ENCODE measurements around the gene SMC2.
A peak's percentile ranks its signal among the peaks of the same experiment; 100 is the strongest.

SMC2 gene

GRCh38 chr9:104093647-104094533, at the start of gene SMC2:
TSS of gene SMC2 (plus strand) at chr9:104094309. CDS start at chr9:104095385, 1,076 bp downstream.
- DNase-seq, result peak; percentile 94

- DNase-seq, result no peak
Observed at GRCh38 chr9:104068546-104068945, 25.6 kb upstream of the SMC2 start.

GRCh38 chr9:104069288-104069687, 24.8 kb upstream of the SMC2 start:
- no peak for DNase-seq

DNA sequence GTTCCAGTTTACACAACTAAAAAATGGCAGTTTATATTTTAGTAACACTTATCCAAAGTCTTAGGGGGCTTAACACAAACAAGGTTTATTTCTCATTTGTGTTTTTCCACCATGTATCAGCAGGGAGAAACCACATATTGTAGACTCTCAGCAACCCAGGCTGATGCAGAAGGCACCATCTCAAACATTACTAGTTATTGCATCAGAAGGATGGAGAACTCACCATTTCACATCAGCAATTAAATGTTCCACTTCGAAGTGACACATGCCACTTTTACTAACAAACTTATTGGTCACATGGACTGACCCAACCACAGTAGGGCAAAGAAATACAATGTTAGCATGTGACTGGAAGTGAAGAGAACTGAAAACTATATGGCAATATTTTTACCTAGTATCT, 22.5 kb upstream of the SMC2 start:
- no peak for DNase-seq

DNA sequence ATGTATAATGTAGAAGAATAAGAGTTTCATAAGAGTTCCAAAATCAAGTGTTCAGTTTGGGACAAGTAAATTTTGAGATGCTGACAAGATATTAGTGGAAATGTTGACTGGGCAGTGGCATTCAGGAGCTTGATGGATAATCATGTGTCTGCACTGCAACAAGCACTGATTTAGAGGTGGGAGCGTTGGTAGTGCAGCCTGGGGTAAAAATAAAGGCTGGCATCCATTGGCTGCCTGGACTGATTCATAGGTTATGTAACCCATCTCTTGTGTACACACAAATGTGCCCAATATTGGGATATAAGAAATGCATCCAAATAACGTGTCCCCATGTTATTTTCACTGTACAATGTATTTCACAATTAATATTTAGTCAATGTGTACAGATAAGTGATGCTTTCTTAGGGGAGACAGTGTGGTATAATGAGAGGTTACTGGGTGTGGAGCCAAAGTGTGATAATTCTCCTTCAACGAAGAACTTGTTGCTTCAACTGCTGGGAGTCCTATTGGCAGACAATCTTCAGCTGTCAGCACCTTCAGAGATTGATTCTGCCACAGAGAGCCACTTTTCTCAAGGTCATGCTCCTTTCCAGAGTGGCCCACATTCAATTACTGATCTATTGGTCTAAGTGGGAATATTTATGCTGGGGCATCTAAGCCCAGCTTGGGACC, 20.9 kb upstream of the SMC2 start:
- DNase-seq, result no peak

GRCh38 chr9:104073770-104074133, 20.4 kb upstream of the SMC2 start:
- DNase-seq, result no peak

- DNase-seq, result no peak
Observed at GRCh38 chr9:104074876-104075275, 19.2 kb upstream of the SMC2 start.

- DNase-seq, result no peak
Observed at GRCh38 chr9:104075801-104076753, 18.0 kb upstream of the SMC2 start.

- no peak for DNase-seq
Observed at GRCh38 chr9:104078596-104078995, 15.5 kb upstream of the SMC2 start.

- DNase-seq, result no peak
Observed at GRCh38 chr9:104080983-104081382, 13.1 kb upstream of the SMC2 start.

GRCh38 chr9:104082168-104082567, 11.9 kb upstream of the SMC2 start:
- no peak for DNase-seq

- no peak for DNase-seq
Observed at GRCh38 chr9:104085525-104085924, 8.6 kb upstream of the SMC2 start.

DNA sequence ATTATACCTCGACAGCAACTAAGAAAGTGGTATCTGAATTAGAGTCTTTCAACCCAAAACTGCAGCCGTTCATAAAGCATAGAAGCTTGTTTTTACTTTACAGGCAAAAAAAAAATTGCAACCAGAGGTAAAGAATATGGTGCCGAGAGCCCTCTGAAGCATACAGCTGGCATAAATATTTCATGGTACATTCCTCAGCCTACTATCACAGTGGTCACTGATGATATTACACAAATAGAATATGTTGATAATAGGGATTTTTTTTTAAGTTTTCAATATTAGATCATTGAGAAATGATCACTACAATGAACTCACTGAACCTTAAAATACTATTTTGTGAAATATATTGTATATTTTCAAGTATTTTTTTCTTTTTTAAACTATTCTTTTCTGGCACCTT, 6.2 kb upstream of the SMC2 start:
- DNase-seq, result no peak

- no peak for DNase-seq
Observed at GRCh38 chr9:104088416-104088815, 5.7 kb upstream of the SMC2 start.

- no peak for DNase-seq
Observed at GRCh38 chr9:104090578-104090977, 3.5 kb upstream of the SMC2 start.

DNA sequence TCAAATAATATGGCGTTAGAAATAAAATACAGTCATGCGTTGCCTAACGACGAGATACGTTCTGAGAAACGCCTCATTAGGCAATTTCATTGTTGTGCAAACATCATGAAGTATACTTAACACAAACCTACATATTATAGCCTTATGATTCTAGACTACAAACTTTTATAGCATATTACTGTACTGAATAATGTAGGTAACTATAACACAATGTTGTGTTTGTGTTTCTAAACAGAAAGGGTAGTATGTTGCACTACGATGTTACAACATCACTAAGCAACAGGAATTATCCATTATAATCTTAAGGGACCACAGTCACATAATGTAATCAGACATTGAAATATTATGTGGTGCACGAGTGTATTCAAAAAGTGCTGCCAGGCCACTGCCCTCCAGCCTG, 3.0 kb upstream of the SMC2 start:
- no peak for DNase-seq

GRCh38 chr9:104091708-104092107, 2.4 kb upstream of the SMC2 start:
- DNase-seq, result peak; percentile 24

DNA sequence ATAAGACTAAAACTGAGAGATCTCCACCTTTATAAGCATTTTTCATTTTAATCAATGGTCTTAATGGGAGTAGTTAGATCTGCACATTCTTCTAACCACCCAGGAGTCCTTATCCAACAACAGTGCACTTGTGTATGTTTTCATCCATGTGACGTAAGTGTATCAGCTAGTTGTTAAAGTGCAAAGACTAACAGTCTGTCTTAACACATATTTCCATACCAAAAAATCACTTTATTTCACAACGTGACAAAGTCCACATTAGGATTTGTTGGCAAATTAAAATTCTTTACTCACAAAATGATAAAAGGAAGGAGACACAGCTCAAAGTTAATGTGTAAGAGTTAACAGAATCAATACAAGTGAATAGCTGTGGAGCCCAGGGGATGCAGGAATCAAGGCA, 1.9 kb upstream of the SMC2 start:
- DNase-seq, result no peak

DNA sequence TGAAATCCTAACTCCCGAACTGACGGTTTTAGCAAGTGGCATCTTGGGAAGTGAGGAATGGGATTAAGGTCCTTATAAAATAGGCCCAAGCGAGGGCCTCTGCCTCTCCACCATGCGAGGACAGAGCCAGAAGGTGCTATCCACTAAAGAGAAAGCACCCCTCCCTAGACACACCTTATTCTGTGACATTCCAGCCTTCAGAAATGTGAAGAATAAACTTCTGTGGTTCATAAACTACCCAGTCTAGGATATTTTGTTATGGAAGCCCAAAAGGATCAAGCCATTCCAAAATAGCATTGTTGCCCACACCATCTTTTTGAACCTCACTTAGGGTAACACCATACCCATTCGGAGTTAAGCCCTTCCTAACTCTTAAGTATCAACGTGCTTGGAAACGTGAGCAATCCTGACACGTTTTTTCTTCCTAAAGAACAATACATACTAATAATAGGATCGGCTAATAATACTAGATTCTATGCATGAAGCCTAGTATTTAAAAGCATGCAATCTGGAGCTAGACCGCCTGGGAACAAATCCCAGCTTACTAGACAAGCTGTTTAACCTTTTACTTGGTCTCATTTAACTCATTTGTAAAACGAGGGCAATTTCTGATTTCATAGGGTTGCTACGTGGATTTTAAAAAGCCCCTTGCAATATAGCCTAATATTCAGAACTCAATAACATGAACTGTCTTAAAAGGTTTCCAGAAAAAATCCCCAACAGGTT, 1.1 kb upstream of the SMC2 start:
- no peak for DNase-seq

DNA sequence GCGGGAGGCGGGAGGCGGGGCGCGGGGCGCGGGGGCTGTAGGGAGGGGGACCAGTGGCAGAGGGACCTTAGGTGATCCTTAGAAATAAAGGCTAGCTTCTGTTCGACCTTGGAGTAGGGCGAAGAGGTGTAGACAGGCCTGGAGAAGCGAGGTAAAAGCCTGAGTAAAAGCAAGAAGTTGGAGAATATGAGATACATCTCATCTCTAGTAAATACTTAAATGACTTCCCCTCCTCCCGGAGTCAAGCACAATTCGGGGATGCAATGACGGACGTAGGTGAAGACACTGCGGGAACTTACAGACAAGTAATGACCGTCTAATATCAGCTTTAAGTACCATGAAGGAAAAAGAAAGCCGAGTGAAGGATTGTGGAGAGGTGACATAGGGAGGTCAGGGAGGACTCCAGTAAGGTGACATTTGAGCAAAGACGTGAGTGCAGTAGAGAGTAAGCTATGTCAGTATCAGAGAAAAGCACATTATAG, 466 bp downstream of the SMC2 start:
- peak; percentile 7 for DNase-seq

DNA sequence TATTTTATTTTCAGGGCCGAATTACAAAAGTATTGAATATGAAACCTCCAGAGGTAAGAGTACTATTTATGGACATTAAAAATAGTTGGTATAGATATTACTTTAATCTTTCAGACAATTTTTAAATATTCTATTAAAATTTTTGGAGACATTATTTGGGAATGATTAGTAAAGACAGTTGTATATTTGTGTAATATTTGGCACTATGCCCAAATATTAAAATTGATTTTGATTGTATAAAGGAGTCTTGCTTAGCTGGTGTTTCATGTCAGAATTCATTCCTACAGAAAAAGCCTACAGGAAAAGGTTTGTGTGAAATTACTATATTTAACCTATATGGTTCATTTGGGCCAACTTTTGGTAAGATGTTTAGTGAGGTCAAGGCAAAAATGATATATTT, 5.5 kb downstream of the SMC2 start:
- DNase-seq, result no peak

DNA sequence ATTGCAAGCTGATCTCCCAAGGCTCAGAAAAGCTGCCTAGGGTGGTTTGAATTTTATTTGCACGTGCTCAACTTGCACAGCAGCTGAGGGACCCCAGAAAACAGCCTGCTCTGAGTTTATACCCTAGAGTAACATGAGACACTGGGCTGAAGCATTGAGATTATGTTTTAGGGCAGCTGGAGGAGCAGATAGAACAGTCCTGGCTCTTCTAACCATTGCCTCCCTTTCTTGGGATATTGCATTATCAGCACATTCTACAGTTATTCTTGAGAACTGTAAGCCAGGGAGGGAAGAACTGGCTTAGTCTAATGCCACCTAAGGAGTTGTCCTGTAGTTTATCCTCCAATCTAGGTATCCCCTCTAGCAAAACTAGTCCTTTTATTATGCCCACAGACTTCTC, 10.3 kb downstream of the SMC2 start:
- no peak for DNase-seq
